ENCODE data around the gene UNC119.

Gene UNC119

GRCh38 chr17:28521311-28522085 is 30.9 kb downstream of the UNC119 start:
- no peak for DNase-seq

GRCh38 chr17:28520687-28521086 is 31.7 kb downstream of the UNC119 start:
- DNase-seq = no peak

- DNase-seq = no peak
Observed at GRCh38 chr17:28519236-28519635, 33.2 kb downstream of the UNC119 start.

- no peak for DNase-seq
Observed at GRCh38 chr17:28518578-28518977, 33.8 kb downstream of the UNC119 start.

- no peak for DNase-seq
Observed at GRCh38 chr17:28518132-28518531, 34.3 kb downstream of the UNC119 start.

GRCh38 chr17:28515518-28515917 is 36.9 kb downstream of the UNC119 start:
- DNase-seq = no peak

- DNase-seq = no peak
Observed at GRCh38 chr17:28514561-28515002, 37.8 kb downstream of the UNC119 start.

GRCh38 chr17:28513476-28513875 is 38.9 kb downstream of the UNC119 start:
- DNase-seq = no peak

- DNase-seq = no peak
Observed at GRCh38 chr17:28511858-28512461, 40.5 kb downstream of the UNC119 start.

- no peak for DNase-seq
Observed at GRCh38 chr17:28509789-28510188, 42.6 kb downstream of the UNC119 start.

- no peak for DNase-seq
Observed at GRCh38 chr17:28508211-28508724, 44.2 kb downstream of the UNC119 start.

GRCh38 chr17:28507567-28508203 is 44.7 kb downstream of the UNC119 start:
- no peak for DNase-seq

GRCh38 chr17:28506763-28507487 is 45.5 kb downstream of the UNC119 start:
- no peak for DNase-seq

- DNase-seq = no peak
Observed at GRCh38 chr17:28505986-28506665, 46.3 kb downstream of the UNC119 start, which contains the start of gene FOXN1. Gene FOXN1 (plus strand): TSS chr17:28506348. CDS start chr17:28523970, 17,622 bp downstream.

- no peak for DNase-seq
Observed at GRCh38 chr17:28503420-28503819, 49.0 kb downstream of the UNC119 start.

- DNase-seq = no peak
Observed at GRCh38 chr17:28501421-28502284, 50.8 kb downstream of the UNC119 start.

GRCh38 chr17:28500712-28501379 is 51.6 kb downstream of the UNC119 start:
- DNase-seq = no peak

GRCh38 chr17:28499684-28500357 is 52.6 kb downstream of the UNC119 start:
- DNase-seq = no peak

GRCh38 chr17:28499364-28499664 is 53.1 kb downstream of the UNC119 start:
- no peak for DNase-seq

Measured in fibroblast of skin of back (primary cell).